MM.1S (cell line): ENCODE data around the gene FAM229A.

Source experiments
- DNase-seq: peaks from one replicate; pipeline ENCODE4 v3.0.0-alpha.2; 2015
- H2AFZ ChIP-seq: fragments of 300-600 bp; sonication (generic); 2 replicates; pipeline ENCODE4 v1.6.0; 2016; ENCODE audit warnings: antibody characterized with exemption, low read length
- H3F3A ChIP-seq: fragments of 300-600 bp; sonication (generic); 2 replicates; pipeline ENCODE4 v1.6.1; 2016; ENCODE audit warnings: mild to moderate bottlenecking, antibody characterized with exemption, low read length, moderate library complexity, mixed read lengths; ENCODE audit not compliant: insufficient read depth
- H3K27ac ChIP-seq: fragments of 300-600 bp; sonication (generic); 2 replicates; pipeline ENCODE4 v1.5.1; 2016; ENCODE audit warnings: mild to moderate bottlenecking, low read length
- H3K27me3 ChIP-seq: fragments of 300-600 bp; sonication (generic); replicated peaks from 2 replicates; pipeline ENCODE4 v1.6.0; 2016; ENCODE audit warnings: low read length; ENCODE audit not compliant: insufficient read depth
- H3K36me3 ChIP-seq: fragments of 300-600 bp; sonication (generic); replicated peaks from 2 replicates; pipeline ENCODE4 v1.6.1; 2016; ENCODE audit warnings: mild to moderate bottlenecking, low read length, mixed read lengths; ENCODE audit not compliant: insufficient read depth
- H3K4me1 ChIP-seq: fragments of 300-600 bp; sonication (generic); 2 replicates; pipeline ENCODE4 v1.6.1; 2016; ENCODE audit warnings: low read length, mixed read lengths
- H3K4me2 ChIP-seq: fragments of 300-600 bp; sonication (generic); 2 replicates; pipeline ENCODE4 v1.6.0; 2016; ENCODE audit warnings: low read depth, low read length
- H3K4me3 ChIP-seq: fragments of 300-600 bp; sonication (generic); 2 replicates; pipeline ENCODE4 v1.5.1; 2016; ENCODE audit warnings: low read length, mixed read lengths
- H3K79me2 ChIP-seq: fragments of 300-600 bp; sonication (generic); 2 replicates; pipeline ENCODE4 v1.6.1; 2016; ENCODE audit warnings: mixed run types, low read length, mixed read lengths
- H3K9ac ChIP-seq: fragments of 300-600 bp; sonication (generic); 2 replicates; pipeline ENCODE4 v1.6.1; 2016; ENCODE audit warnings: low read length, mixed read lengths
- H3K9me2 ChIP-seq: fragments of 300-600 bp; sonication (generic); replicated peaks from 2 replicates; pipeline ENCODE4 v1.6.1; 2016; ENCODE audit warnings: mild to moderate bottlenecking, low read length, mixed read lengths; ENCODE audit not compliant: insufficient read depth
- H3K9me3 ChIP-seq: fragments of 300-600 bp; sonication (generic); replicated peaks from 2 replicates; pipeline ENCODE4 v1.6.1; 2016; ENCODE audit warnings: mild to moderate bottlenecking, low read length, mixed read lengths; ENCODE audit not compliant: insufficient read depth
- H4K20me1 ChIP-seq: fragments of 300-600 bp; sonication (generic); 2 replicates; pipeline ENCODE4 v1.6.1; 2016; ENCODE audit warnings: mild to moderate bottlenecking, low read length, moderate library complexity, mixed read lengths; ENCODE audit not compliant: insufficient read depth
- EZH2 ChIP-seq: fragments of 300-600 bp; sonication (generic); optimal IDR thresholded peaks from 2 replicates; pipeline ENCODE3; 2017; ENCODE audit warnings: low read depth, mild to moderate bottlenecking, antibody characterized with exemption, low read length, mixed read lengths
- EZH2phosphoT487 ChIP-seq: fragments of 300-600 bp; sonication (generic); IDR thresholded peaks from 2 replicates; pipeline ENCODE4 v1.6.1; 2018; ENCODE audit warnings: antibody characterized with exemption, low read length
- TF ChIP-seq, protein P1 (sequence below): fragments of 300-600 bp; sonication (generic); IDR thresholded peaks from 2 replicates; pipeline ENCODE4 v1.5.1; 2016; ENCODE audit warnings: antibody characterized with exemption, low read length, mixed read lengths

FAM229A gene

GRCh38 chr1:32353886-32354570 lies 8.3 kb downstream of the FAM229A start:
- no peak overlapping the region for H2AFZ ChIP-seq
- no peak for TF ChIP-seq EZH2
- TF ChIP-seq, protein P1, sequence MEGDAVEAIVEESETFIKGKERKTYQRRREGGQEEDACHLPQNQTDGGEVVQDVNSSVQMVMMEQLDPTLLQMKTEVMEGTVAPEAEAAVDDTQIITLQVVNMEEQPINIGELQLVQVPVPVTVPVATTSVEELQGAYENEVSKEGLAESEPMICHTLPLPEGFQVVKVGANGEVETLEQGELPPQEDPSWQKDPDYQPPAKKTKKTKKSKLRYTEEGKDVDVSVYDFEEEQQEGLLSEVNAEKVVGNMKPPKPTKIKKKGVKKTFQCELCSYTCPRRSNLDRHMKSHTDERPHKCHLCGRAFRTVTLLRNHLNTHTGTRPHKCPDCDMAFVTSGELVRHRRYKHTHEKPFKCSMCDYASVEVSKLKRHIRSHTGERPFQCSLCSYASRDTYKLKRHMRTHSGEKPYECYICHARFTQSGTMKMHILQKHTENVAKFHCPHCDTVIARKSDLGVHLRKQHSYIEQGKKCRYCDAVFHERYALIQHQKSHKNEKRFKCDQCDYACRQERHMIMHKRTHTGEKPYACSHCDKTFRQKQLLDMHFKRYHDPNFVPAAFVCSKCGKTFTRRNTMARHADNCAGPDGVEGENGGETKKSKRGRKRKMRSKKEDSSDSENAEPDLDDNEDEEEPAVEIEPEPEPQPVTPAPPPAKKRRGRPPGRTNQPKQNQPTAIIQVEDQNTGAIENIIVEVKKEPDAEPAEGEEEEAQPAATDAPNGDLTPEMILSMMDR, result no peak
- no peak for TF ChIP-seq EZH2phosphoT487
- no peak overlapping the region for H3K4me2 ChIP-seq

GRCh38 chr1:32353431-32353830 lies 8.9 kb downstream of the FAM229A start:
- Histone ChIP-seq H3K4me2 (no peak overlapping the region), H3K4me3 (no peak overlapping the region), H3K9me3 (no peaks in the 10 kb centered on the region), H3F3A (peaks cover 11% of the 10 kb centered on the region; the same call in 1 of the 2 replicates), H3K4me1 (peaks cover 6% of the 10 kb centered on the region), H3K27me3 (no peaks in the 10 kb centered on the region), H3K79me2 (no peaks in the 10 kb centered on the region), H3K9me2 (no peaks in the 10 kb centered on the region), H2AFZ (no peak overlapping the region), H3K36me3 (no peaks in the 10 kb centered on the region), H3K27ac (no peak overlapping the region), H3K9ac (no peak overlapping the region), H4K20me1 (no peaks in the 10 kb centered on the region)
- DNase-seq, result no peak
- TF ChIP-seq, protein P1, result no peak
- no peak for TF ChIP-seq EZH2phosphoT487
- TF ChIP-seq EZH2, result no peak

More at GRCh38 chr1:32353886-32354570, 8.3 kb downstream of the FAM229A start:
- Histone ChIP-seq H3K27me3 (no peaks in the 10 kb centered on the region), H3K4me3 (no peak overlapping the region), H3K27ac (no peak overlapping the region), H3F3A (peaks cover 11% of the 10 kb centered on the region; the same call in 1 of the 2 replicates), H4K20me1 (no peaks in the 10 kb centered on the region), H3K9ac (no peak overlapping the region), H3K9me2 (no peaks in the 10 kb centered on the region), H3K4me1 (peaks cover 6% of the 10 kb centered on the region), H3K79me2 (no peaks in the 10 kb centered on the region), H3K36me3 (no peaks in the 10 kb centered on the region), H3K9me3 (no peaks in the 10 kb centered on the region)
- DNase-seq, result no peak

GRCh38 chr1:32352831-32353383 lies 9.4 kb downstream of the FAM229A start:
- H3K27ac ChIP-seq, result no peak overlapping the region

More at GRCh38 chr1:32352831-32353383, 9.4 kb downstream of the FAM229A start:
- Histone ChIP-seq H4K20me1 (no peaks in the 10 kb centered on the region), H3K9me2 (no peaks in the 10 kb centered on the region), H3K9ac (no peak overlapping the region), H3K4me2 (no peak overlapping the region), H3K9me3 (no peaks in the 10 kb centered on the region), H2AFZ (no peak overlapping the region), H3K36me3 (no peaks in the 10 kb centered on the region), H3K27me3 (no peaks in the 10 kb centered on the region), H3K4me1 (peaks cover 6% of the 10 kb centered on the region), H3F3A (peaks cover 11% of the 10 kb centered on the region; the same call in 1 of the 2 replicates), H3K4me3 (no peak overlapping the region), H3K79me2 (no peaks in the 10 kb centered on the region)
- no peak for TF ChIP-seq EZH2
- TF ChIP-seq, protein P1, result no peak
- DNase-seq, result no peak
